ENCODE data around the gene TULP1. TPM values are rescaled to one million over a fixed set of nuclear protein-coding genes. Genes with fewer than 3 reads are reported as not detected.

TULP1 gene
- total RNA-seq, 1 experiment from 2014 or later = not detected

DNA sequence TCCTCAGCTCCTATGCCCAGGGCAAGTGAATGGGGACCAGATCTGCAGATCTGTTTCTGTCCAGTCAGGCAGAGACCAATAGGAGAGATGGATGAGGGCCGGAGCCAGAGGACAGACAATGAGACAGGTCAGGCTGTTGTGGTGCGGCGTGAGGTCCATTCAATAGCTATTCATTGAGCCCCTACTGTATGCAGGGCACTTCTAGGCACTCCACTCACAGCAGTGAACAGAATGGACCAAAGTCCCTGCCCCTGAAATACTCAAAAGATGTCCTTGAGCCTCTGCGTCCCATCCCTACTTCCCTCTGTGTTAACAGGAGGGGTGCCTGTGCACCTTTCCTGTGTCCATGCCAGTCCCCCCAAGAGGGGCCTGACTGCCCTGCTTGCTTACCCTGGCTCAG, 8.5 kb upstream of the TULP1 start (continued):
- no peak for TF ChIP-seq SIN3A (IDR thresholded peaks at IDR 0.05; ENCODE audit: low read depth)

DNA sequence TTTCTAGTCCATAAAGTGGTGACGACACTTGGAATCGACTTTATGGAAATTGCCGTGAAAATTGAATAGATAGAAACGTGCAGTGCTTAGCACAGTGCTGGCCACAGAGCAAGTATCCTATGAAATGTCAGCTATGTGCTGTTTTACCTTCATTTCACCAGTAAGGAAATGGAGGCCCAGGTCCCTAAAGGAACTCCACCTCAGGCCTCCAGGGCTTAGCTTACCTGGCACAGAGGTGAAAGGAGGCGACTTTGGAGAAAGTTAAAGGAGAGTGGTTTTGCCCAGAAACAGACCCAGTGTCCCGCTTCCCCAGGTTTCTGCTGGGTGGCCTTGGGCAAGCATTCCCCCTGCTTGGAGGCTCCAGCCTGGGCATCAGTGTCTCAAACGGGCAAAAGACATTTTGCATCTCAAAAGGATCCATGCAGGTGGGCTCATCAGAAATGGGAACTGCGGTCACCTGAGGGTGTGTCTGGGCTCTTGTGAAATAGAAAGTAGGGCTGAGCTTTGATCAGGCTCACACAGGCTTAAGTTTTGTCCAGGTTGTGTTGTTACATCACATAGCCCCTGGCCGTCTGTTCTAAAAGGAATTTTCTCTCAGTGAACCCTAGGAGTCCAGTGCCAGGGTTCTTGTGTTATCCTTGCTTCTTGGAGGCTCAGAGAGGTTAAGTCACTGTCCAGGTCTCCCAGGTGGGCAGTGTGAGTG, 6.8 kb upstream of the TULP1 start:
- BruUV-seq (replicated peaks) = no TSS peak

DNA sequence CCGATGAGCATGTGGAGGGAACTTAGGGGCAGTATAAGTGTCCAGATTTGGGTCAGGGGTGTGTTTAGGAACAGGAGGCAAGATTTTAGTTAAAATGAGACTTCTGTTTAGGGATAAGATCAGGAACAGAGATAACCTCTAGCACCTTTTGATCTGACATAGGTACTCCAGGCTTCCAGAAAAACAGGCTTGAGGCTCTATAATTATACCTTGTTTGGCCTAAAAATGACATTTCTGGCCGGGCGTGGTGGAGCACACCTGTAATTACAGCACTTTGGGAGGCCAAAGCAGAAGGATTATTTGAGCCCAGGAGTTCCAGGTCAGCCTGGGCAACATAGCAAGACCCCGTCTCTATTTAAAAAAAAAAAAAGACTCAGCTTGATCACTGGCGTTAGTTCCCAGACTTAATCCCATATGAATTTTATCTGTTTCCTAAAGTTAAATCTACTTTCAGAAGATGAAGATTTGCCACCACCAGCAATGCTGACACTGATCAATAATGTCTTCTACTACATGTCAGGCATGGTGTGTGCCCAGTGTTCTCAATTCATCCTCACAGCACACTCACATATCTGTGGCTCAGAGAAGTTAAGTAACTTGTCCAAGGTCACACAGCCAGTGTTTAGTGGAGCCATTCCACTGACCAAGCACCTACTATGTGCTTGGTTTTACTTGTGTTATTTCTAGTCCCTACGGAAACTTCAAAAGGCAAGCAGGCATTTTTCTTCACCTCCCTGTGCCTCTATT, 6.0 kb upstream of the TULP1 start:
- ChIA-PET CTCF (no interaction called here), RAD21 (ENCODE audit: low non-redundant PET in 1 of 2, low total read pairs in 2 of 2, uncharacterized antibody in 2 of 2, unreplicated experiment in 2 of 2) (no interaction called here), POLR2A (no interaction called here)
- Histone ChIP-seq H3K27me3 (ENCODE audit: insufficient read depth, low read length) (no peaks in the 10 kb centered on the region), H3K9me2 (ENCODE audit: insufficient read depth) (no peaks in the 10 kb centered on the region), H4K20me1 (ENCODE audit: insufficient read depth) (no peaks in the 10 kb centered on the region), H2AFZ (ENCODE audit: low read depth, low read length, poor library complexity, severe bottlenecking) (no peak overlapping the region), H3K9ac (ENCODE audit: low read length) (no peak overlapping the region), H3K4me3 (replicated peaks in 1 of 2; ENCODE audit: low read depth in 1 of 2, low read length in 2 of 2) (no peak overlapping the region), H3K36me3 (ENCODE audit: control insufficient read depth in 1 of 2, insufficient read depth in 2 of 2, low read length in 2 of 2) (no peaks in the 10 kb centered on the region), H3K79me2 (ENCODE audit: insufficient read depth, low read length) (no peaks in the 10 kb centered on the region), H3K9me3 (ENCODE audit: control insufficient read depth in 1 of 2, insufficient read depth in 1 of 2, low read depth in 1 of 2, low read length in 2 of 2) (no peaks in the 10 kb centered on the region), H3K4me2 (ENCODE audit: low read length) (no peak overlapping the region), H3K4me1 (ENCODE audit: control insufficient read depth in 1 of 2, insufficient read depth in 2 of 2, low read length in 2 of 2) (peaks cover 0 to 17% of the 10 kb centered on the region in 2 experiments; a peak in 3 of 4 replicates), H3K27ac (ENCODE audit: low read depth, low read length) (no peak overlapping the region)
- no TSS peak for BruUV-seq (replicated peaks)
- ATAC-seq = no peak
- intact Hi-C loops (cut with micrococcal nuclease) = no loop called here
- DNase-seq (ENCODE audit: low read depth, low spot score) = no peak
- TF ChIP-seq ZFX (IDR thresholded peaks at IDR 0.05) = no peak
- TF ChIP-seq ELF1 (IDR thresholded peaks at IDR 0.05; ENCODE audit: borderline replicate concordance, low read depth) = no peak
- TF ChIP-seq, protein P1, sequence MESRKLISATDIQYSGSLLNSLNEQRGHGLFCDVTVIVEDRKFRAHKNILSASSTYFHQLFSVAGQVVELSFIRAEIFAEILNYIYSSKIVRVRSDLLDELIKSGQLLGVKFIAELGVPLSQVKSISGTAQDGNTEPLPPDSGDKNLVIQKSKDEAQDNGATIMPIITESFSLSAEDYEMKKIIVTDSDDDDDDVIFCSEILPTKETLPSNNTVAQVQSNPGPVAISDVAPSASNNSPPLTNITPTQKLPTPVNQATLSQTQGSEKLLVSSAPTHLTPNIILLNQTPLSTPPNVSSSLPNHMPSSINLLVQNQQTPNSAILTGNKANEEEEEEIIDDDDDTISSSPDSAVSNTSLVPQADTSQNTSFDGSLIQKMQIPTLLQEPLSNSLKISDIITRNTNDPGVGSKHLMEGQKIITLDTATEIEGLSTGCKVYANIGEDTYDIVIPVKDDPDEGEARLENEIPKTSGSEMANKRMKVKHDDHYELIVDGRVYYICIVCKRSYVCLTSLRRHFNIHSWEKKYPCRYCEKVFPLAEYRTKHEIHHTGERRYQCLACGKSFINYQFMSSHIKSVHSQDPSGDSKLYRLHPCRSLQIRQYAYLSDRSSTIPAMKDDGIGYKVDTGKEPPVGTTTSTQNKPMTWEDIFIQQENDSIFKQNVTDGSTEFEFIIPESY (IDR thresholded peaks at IDR 0.05; ENCODE audit: extremely low read depth, insufficient replicate concordance, low read length) = no peak
- no peak for TF ChIP-seq POLR2AphosphoS5 (IDR thresholded peaks at IDR 0.05; ENCODE audit: low read depth, low read length)
- TF ChIP-seq, protein P2, sequence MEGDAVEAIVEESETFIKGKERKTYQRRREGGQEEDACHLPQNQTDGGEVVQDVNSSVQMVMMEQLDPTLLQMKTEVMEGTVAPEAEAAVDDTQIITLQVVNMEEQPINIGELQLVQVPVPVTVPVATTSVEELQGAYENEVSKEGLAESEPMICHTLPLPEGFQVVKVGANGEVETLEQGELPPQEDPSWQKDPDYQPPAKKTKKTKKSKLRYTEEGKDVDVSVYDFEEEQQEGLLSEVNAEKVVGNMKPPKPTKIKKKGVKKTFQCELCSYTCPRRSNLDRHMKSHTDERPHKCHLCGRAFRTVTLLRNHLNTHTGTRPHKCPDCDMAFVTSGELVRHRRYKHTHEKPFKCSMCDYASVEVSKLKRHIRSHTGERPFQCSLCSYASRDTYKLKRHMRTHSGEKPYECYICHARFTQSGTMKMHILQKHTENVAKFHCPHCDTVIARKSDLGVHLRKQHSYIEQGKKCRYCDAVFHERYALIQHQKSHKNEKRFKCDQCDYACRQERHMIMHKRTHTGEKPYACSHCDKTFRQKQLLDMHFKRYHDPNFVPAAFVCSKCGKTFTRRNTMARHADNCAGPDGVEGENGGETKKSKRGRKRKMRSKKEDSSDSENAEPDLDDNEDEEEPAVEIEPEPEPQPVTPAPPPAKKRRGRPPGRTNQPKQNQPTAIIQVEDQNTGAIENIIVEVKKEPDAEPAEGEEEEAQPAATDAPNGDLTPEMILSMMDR (IDR thresholded peaks at IDR 0.05 in 2 of 3, conservative IDR thresholded peaks at IDR 0.05 in 1 of 3; ENCODE audit: borderline replicate concordance in 1 of 3, insufficient read depth in 1 of 3, low read depth in 2 of 3, low read length in 2 of 3) = no peak
- no peak for TF ChIP-seq TCF7L2 (IDR thresholded peaks at IDR 0.05; ENCODE audit: borderline replicate concordance, extremely low read depth, insufficient read depth, insufficient read length)
- TF ChIP-seq ZNF274 (IDR thresholded peaks at IDR 0.05; ENCODE audit: low read depth, low read length) = no peak
- TF ChIP-seq SRF (IDR thresholded peaks at IDR 0.05; ENCODE audit: low read depth) = no peak
- TF ChIP-seq EZH2phosphoT487 (IDR thresholded peaks at IDR 0.05; ENCODE audit: borderline replicate concordance) = no peak

More for the DNA sequence above, 6.8 kb upstream of the TULP1 start:
- Histone ChIP-seq H3K4me3 (replicated peaks in 1 of 2; ENCODE audit: low read depth in 1 of 2, low read length in 2 of 2) (no peak overlapping the region), H3K27ac (ENCODE audit: low read depth, low read length) (no peak overlapping the region), H3K4me2 (ENCODE audit: low read length) (peak overlapping the region; percentile 30; the same call in 1 of the 2 replicates), H3K79me2 (ENCODE audit: insufficient read depth, low read length) (no peaks in the 10 kb centered on the region), H3K9ac (ENCODE audit: low read length) (no peak overlapping the region), H3K36me3 (ENCODE audit: control insufficient read depth in 1 of 2, insufficient read depth in 2 of 2, low read length in 2 of 2) (no peaks in the 10 kb centered on the region), H4K20me1 (ENCODE audit: insufficient read depth) (no peaks in the 10 kb centered on the region), H3K4me1 (ENCODE audit: control insufficient read depth in 1 of 2, insufficient read depth in 2 of 2, low read length in 2 of 2) (peaks cover 0 to 17% of the 10 kb centered on the region in 2 experiments; a peak in 3 of 4 replicates), H3K27me3 (ENCODE audit: insufficient read depth, low read length) (no peaks in the 10 kb centered on the region), H3K9me3 (ENCODE audit: control insufficient read depth in 1 of 2, insufficient read depth in 1 of 2, low read depth in 1 of 2, low read length in 2 of 2) (no peaks in the 10 kb centered on the region), H3K9me2 (ENCODE audit: insufficient read depth) (no peaks in the 10 kb centered on the region), H2AFZ (ENCODE audit: low read depth, low read length, poor library complexity, severe bottlenecking) (no peak overlapping the region)
- ChIA-PET RAD21 (ENCODE audit: low non-redundant PET in 1 of 2, low total read pairs in 2 of 2, uncharacterized antibody in 2 of 2, unreplicated experiment in 2 of 2) (no interaction called here), POLR2A (interaction anchor here (1.0 kb wide), 1 partner anchor 48 kb away, joined by 3 read pairs; no protein-coding TSS in a partner anchor), CTCF (interaction anchor here (0.9 to 2.2 kb wide), 2 partner anchors 33 to 217 kb away, joined by 3 to 6 read pairs; no protein-coding TSS in a partner anchor)
- intact Hi-C loops (cut with micrococcal nuclease) = loop anchor here (5.0 to 10.0 kb wide), 2 partner anchors 238 to 575 kb away; no protein-coding TSS in a partner anchor
- TF ChIP-seq CBX3 (IDR thresholded peaks at IDR 0.05; ENCODE audit: low read depth) (no peak), ZNF274 (IDR thresholded peaks at IDR 0.05; ENCODE audit: low read depth, low read length) (no peak)
- DNase-seq (ENCODE audit: low read depth, low spot score) (no peak), ATAC-seq (no peak)

Measured in HCT116 (cell line).